Measurements from ENCODE around the gene PRXL2C.

PRXL2C gene

GRCh38 chr9:96612105-96612965, 42.8 kb downstream of the PRXL2C start:
- no peak for DNase-seq

DNA sequence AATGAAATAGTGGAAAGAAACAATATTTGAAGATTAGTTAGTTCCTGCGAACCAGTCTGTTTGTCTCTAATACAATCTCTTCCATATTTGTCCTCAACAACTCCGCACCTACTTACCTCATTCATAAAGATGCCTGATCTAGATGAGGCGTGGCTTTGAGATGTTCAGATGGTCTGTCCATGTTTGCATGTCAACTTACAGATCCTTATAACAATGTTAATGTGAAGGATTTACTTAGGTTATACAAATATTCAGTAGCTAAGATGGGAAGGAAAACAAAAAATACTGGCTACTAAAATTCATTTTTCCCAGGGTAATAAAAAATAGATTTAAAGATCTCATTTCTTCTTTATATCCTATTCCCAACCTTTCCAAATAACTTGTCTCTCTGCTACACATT, 43.8 kb downstream of the PRXL2C start:
- no peak for DNase-seq

DNA sequence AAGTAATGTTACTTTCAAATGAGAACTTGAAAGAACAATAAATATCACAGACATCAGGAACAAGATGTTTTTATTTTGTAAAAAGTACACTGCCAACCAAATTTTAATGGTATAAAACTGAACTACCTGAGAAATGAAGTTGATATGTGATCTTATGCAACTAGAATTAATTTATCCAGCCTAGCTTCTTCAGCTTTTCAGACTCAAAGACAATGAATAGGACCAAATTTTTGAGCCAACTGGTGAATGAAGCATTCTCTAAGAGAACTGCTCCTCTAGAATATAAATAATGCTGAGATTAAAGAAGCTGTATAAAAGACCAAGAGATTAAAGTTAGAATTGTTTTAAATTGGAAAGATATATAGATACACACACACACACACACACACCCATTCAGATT, 45.4 kb downstream of the PRXL2C start:
- no peak for DNase-seq

DNA sequence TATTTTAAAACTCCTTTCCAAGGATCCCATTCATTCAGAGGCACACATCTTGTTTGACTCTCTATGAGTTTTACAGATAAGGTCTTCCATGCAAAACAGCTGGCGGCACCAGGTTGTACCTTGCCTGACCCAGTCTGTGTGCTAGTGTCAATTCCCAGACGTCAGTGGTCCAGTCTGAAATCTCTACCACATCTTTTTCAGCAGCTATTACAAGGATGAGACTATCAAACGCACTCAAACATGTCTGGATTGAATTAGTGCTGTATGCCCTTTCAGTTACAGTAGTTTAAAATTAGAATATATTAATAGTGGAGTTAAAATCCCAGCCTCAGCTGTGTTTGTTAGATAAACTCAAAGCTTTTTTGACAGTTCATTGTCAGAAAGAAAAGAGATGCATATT, 47.1 kb downstream of the PRXL2C start:
- DNase-seq: no peak

DNA sequence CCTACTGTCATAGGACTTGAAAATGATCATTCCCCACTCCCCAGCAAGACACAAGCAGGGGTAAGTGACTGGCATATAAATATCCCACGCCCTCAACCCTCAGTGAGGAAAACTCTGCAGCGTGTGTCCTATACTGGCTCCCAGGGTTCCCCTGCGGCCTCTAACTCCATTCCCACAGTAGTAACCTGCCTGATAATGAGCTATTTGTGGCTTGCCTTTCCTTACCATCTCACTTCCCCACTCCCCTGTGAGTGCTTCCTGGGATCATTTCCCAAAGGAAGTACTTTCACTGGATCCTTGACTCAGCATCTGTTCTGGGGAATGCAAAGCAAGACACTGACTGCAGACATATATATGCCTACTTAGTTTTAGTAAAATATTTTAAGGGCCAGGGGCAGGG, 49.8 kb downstream of the PRXL2C start:
- DNase-seq: no peak

GRCh38 chr9:96604004-96604319, 51.2 kb downstream of the PRXL2C start:
- DNase-seq: no peak

GRCh38 chr9:96603305-96604003, 51.7 kb downstream of the PRXL2C start:
- no peak for DNase-seq

DNA sequence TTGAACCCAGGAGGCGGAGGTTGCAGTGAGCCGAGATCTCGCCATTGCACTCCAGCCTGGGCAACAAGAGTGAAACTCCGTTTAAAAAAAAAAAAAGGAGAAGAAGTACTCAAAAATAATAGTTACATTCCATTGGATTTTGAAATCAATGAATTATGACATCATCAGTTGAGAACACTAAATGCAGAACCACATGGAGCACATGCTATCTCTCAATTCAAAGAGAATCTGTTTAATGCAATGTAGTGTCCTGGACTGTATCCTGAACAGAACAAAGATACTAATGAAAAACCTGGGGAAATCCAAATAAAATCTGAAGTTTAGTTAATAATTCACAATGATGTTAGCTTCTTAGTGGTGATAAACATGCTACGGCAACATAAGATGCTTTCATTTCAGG, 55.8 kb downstream of the PRXL2C start:
- DNase-seq: no peak

- no peak for DNase-seq
These were observed 58.5 kb downstream of the PRXL2C start for GRCh38 chr9:96596601-96597111.
